GM19397 (cell line): Measurements from ENCODE around the gene MGAT3.
"Not testable (repeated sequence)": the region's sequence is repeated elsewhere in the genome, so short reads cannot be mapped to it uniquely, and the experiment has no call there.

ENCODE experiments used
- ATAC-seq: cut with Tn5 transposase; IDR thresholded peaks from one replicate; pipeline ENCODE4 v1.9.1; 2021; ENCODE audit warnings: mild to moderate bottlenecking, moderate library complexity; ENCODE audit not compliant: unreplicated experiment

Gene MGAT3, protein sequence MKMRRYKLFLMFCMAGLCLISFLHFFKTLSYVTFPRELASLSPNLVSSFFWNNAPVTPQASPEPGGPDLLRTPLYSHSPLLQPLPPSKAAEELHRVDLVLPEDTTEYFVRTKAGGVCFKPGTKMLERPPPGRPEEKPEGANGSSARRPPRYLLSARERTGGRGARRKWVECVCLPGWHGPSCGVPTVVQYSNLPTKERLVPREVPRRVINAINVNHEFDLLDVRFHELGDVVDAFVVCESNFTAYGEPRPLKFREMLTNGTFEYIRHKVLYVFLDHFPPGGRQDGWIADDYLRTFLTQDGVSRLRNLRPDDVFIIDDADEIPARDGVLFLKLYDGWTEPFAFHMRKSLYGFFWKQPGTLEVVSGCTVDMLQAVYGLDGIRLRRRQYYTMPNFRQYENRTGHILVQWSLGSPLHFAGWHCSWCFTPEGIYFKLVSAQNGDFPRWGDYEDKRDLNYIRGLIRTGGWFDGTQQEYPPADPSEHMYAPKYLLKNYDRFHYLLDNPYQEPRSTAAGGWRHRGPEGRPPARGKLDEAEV

DNA sequence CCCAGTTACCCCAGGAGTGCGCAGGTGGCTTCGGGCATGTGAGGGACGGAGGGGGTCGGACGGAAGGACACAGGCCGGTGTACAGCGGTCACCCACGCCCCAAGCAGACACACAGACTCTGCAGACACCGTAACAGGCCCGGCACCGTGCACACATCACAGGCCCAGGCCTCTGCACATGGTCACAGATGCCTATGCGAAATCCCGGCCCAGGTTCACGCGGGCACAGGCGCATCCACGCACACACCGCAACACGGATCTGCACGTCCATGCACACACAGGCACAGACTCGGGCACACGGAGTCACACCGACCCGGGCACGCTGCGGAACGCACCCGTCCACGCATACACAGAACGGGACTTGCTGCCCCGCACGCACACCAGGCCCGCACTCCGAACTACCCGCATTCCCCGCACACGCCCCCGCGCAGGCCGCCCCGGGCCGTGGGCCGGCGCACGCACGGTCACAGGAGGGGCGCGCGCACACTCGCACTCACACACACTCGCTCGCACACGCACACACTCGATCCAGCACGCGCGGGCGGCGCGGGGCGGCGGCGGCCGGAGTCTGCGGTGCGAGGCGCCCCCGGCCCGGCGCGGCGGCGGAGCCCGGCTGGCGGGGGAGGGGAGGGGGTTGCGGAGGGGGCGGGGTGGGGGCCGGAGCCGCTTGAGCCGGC, at the start of gene MGAT3:
Gene MGAT3, plus strand, starts transcription at position 491 of the 676 bp plus-strand sequence. CDS start 30,336 bp downstream, outside the sequence.
- ATAC-seq, result no peak

DNA sequence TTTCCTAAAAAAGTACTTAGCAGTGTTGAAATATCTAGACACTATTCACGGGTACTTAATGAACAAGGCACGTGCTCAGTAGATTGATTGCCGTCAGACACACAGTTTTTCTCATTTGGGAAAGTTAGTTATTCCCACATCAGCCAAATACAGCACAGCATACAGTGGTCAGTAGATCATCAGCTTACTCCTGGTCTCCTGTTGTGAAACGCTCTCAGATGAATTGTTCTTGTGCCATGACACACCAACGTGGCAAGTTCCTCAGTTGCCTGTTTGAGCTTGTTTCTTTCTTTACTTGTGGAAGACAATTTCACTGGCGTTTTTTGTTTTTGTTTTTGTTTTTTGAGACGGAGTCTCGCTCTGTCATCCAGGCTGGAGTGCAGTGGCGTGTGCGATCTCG, 48.6 kb upstream of the MGAT3 start:
- no peak for ATAC-seq

DNA sequence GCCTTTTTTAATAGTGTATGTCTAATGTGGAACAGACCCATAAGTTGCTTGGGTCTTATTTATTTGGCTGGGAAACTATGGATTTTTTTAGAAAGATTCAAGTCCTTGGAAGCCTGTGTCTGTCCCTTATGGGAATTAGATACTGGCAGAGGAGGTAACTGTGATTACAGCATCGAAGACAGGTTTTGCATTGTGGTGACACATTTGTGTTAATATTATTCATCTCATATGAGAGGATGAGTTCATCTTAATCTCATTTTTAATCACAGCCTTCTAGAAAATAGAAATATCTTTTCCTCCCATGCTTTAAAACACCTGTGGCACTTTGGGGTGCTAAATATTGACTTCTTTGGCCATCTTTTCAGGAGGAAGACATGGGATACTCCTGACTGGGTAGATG, 48.0 kb upstream of the MGAT3 start:
- ATAC-seq, result no peak

DNA sequence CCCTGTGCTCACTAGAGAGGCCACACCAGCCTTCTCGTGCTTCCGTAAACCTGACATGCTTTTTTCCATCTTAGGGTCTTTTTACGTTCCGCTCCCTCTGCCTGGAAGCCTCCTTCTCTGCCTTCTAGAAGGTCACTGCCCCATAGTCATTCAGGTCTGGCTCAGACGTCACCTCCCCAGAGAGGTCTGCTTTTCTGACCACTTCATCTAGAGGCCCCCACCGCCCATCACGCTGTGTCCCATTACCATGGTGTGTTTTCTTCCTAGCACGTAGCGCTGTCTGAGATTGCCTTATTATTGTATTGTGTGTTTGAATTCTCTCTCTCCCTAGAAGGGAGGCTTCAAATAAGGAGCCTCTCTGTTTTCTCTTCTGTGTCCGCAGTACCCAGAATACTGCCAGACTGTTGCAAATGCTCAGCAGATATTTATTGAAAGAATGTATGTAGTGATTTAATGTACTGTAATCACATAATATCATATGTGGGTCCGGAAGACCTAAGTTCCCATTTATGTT, 47.2 kb upstream of the MGAT3 start:
- ATAC-seq, result no peak

DNA sequence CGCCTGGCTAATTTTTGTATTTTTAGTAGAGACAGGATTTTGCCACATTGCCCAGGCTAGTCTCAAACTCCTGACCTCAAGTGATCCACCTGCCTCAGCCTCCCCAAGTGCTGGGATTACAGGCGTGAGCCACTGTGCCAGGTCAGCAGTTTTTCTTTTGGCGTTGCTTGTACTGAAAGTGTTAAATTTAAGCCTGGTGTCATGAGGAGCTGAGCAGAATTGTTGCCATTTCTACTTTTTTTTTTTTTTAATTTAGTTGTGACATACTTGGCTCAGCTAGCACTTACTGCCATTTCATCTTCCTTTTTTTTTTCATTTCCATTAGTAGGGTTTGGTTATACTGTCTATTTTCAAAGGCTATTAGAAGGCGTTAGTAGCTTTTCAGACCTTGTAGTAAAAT, 46.5 kb upstream of the MGAT3 start:
- no peak for ATAC-seq

DNA sequence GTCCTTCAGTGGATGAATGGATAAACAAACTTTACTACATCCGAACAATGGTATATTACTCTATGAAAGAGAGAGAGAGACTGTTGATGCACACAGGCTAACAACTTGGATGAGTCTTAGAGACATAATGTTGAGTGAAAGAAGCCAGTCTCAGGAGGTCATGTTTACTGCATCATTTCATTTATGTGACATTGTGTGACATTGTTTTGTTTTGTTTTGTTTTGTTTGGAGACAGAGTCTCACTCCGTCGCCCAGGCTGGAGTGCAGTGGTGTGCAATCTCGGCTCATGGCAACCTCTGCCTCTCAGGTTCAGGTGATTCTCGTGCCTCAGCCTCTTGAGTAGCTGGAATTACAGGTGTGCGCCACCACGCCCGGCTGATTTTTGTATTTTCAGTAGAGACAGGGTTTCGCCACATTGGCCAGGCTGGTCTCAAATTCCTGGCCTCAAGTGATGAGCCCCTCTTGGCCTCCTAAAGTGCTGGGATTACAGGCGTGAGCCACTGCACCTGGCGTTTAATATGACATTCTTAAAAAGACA, 44.9 kb upstream of the MGAT3 start:
- not testable (repeated sequence) for ATAC-seq

DNA sequence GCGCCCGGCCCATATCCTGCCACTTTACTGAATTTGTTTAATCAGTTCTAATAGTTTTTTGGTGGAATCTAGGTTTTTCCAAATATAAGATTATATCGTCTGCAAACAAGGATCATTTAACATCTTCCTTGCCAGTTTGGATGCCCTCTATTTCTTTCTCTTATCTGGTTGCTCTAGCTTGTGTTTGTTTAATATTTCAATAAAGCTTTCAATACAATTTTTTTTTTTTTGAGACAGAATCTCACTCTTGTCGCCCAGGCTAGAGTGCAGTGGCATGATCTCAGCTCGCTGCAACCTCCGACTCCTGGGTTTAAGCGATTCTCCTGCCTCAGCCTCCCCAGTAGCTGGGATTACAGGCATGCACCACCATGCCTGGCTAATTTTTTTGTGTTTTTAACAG, 43.6 kb upstream of the MGAT3 start:
- ATAC-seq, result not testable (repeated sequence)

DNA sequence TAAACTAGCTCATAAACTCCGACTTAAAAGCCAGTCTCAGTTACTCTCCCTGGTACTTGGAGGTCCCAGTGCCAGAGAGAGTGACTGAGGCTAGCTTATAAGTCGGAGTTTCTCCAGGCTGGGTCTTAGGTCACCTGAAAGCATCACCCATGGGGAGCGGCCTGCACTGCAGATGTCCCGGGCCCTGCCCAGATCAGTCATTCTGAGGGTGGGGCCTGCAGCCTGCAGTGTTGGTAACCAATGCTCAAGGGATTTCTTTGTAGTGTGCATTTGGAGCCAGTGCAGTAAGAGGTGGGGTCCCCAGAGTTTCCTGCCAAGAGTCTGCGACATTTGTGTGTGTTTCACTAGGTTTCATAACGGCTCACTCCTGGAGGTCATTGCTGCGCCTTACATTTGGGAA, 42.4 kb upstream of the MGAT3 start:
- no peak for ATAC-seq

DNA sequence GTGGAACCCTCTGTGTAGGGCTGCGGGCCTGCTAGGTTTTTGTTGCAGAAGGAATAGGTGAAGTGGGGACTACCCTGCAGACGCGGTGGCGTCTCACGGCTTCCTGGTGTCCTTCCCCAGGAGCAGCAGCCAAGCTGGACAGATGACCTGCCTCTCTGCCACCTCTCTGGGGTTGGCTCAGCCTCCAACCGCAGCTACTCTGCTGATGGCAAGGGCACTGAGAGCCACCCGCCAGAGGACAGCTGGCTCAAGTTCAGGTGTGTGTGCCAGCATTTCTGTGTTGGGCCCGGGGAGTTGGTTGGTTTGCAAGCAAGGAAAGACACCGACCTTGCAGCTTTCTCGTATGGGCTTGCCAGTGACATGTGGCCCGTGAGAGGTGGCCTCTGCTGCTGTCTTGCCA, 41.9 kb upstream of the MGAT3 start:
- no peak for ATAC-seq

DNA sequence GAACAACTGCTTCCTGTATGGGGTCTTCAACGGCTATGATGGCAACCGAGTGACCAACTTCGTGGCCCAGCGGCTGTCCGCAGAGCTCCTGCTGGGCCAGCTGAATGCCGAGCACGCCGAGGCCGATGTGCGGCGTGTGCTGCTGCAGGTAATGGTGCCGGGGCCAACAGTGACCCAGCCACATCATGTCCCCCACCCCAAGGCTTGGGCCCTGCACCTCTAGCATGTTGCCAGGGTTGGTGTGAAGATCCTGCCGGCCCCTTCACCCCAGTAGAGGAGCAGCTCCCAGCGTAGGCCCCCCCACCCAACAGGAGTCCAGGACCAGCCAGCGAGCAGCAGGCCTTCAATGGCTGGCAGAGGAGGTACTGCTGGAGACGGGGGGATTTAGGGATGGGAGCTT, 41.3 kb upstream of the MGAT3 start:
- ATAC-seq, result no peak

DNA sequence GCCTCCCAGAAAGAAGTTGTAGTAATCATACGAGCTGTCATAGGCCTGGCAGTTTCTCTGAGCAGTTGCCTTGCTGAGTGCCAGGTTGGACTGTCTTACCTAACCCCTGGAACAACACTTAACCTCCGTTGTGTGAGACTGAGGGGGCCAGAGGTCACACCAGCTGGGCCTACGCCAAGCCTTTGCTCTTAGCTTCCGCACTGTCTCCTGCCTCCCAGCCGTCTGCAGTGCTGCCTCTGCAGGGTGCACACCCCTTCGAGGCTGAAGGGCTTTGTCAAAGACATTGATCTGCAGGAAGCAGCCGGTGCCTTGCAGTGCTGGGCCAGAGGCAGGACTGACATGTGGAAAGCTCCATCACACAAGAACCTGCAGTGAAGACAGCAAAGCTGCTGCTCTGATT, 40.5 kb upstream of the MGAT3 start:
- no peak for ATAC-seq

DNA sequence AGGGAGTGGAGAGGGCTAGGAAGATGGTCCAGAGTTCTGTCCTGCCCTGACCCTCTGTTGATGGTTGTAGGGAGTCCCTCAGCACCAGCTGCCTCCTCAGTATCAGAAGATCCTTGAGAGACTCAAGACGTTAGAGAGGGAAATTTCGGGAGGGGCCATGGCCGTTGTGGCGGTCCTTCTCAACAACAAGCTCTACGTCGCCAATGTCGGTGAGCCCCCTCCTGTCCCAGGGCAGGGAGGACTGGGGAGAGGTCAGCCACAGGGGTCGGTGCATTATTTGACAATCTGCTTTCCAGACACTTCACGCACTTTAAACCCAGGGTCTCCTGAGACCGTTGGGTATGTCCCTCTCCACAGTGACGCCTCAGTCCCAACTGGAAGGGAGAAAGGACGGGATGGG, 39.2 kb upstream of the MGAT3 start:
- ATAC-seq, result no peak

DNA sequence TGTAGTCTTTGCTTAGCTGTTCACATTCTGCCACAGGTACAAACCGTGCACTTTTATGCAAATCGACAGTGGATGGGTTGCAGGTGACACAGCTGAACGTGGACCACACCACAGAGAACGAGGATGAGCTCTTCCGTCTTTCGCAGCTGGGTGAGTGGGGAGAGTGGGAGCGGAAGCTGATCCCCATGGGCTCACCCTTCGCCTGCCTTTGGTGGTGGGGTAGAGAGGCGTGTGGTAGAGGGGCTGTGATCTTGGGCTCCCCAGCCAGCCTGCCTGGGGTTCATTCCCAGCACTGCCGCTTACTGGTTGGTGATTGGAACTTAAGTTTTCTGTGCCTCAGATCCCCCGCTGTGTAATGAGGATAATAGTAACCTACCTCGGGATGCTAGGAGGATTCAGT, 38.1 kb upstream of the MGAT3 start:
- ATAC-seq, result no peak

DNA sequence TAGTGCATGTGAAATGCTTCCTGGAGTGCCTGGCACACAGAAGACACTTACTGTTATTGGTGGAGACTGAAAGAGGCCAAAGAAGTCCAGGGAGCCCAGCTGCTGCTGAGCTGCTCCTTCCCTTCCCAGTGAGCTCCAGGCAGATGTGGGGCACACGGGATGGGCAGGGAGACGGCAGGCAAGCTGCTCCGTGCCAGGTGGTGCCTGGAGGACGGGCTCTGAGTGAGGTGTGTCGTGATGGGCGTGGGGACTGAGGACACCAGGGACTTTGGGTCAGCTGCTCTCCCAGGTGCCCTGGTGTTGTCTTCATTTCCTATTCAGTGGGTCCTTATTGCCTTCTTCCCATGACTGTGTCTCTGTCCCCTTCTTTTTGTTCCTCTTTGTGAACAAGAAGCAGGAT, 37.7 kb upstream of the MGAT3 start:
- ATAC-seq, result no peak

DNA sequence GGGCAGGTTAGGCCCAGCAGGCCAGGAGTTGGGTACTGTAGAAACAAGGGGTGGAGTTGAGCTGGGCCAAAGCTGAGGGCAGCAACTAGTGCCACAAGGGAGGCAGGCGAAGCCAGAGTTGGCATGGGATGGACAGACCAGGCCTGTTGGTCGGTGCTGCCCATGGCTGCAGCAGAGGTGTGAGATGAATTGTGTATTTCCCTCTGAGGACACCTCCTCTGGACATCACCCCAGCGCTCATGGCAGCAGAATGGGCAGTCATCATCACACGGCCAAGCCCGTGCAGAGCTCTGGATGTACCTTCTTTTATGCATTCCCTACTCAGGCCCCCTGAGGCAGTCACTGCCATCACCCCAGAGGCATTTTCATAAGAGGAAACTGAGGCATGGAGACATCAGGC, 36.9 kb upstream of the MGAT3 start:
- ATAC-seq, result no peak

DNA sequence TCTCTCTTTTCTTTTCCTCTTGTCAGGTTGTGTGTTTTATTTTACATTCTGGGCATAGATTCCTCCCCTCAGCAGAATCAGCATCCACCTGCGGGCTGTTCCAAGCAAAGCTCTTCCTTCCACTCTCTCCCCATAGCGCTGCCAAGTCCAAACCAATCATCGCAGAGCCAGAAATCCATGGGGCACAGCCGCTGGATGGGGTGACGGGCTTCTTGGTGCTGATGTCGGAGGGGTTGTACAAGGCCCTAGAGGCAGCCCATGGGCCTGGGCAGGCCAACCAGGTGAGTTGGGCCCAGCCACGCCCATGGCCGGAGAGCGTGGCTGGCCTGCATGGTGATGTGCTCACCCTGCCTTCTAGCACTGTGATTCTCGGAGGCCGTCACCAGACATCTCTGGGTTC, 35.1 kb upstream of the MGAT3 start:
- no peak for ATAC-seq

DNA sequence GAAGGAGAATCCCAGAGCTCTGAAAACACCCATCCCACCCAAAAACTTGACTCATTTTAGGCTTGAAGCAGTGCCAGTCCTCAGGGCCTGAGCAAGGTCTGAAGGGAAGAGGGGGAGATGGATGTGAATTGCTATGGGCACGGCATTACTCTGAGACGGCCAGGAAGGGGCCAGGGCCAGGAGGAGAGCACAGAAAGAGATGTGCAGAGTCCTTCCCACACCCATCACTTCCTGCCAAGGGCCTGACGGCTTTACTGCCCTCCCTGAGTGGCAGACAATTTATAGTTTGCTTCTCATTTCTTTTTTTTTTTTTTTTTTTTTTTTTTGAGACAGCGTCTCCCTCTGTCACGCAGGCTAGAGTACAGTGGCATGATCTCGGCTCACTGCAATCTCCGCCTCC, 34.7 kb upstream of the MGAT3 start:
- ATAC-seq, result no peak

DNA sequence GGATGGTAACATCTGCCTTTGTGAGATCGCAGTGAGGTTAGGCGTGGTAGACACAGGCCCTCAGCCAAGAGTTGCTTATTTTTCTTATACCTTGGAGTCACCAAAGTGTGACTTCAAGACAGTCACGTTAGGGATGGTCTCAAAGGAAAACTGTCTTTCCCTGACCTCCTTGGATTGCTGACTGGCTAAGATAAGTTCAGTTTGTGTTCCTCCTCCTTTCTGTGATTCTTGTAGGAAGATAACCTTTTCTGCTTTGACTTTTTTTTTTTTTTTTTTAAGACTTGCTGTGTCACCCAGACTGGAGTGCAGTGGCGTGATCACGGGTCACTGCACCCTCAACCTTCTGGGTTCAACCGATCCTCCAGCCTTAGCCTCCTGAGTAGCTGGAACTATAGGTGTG, 34.1 kb upstream of the MGAT3 start:
- ATAC-seq, result no peak

DNA sequence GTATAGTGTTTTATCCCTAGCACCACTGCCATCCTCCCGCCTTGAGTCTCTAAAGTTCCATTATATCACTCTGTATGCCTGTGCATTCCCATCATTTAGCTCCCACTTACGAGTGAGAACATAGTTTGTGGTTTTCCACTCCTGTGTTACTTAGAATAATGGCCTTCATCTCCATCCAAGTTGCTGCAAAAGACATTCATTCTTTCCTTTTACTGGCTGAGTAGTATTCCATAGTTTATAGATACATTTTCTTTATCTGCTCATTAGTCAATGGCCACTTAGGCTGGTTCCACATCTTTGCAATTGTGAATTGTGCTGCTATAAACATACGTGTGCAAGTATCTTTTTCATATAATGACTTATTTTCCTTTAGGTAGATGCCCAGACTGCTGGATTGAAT, 32.8 kb upstream of the MGAT3 start:
- ATAC-seq, result no peak

DNA sequence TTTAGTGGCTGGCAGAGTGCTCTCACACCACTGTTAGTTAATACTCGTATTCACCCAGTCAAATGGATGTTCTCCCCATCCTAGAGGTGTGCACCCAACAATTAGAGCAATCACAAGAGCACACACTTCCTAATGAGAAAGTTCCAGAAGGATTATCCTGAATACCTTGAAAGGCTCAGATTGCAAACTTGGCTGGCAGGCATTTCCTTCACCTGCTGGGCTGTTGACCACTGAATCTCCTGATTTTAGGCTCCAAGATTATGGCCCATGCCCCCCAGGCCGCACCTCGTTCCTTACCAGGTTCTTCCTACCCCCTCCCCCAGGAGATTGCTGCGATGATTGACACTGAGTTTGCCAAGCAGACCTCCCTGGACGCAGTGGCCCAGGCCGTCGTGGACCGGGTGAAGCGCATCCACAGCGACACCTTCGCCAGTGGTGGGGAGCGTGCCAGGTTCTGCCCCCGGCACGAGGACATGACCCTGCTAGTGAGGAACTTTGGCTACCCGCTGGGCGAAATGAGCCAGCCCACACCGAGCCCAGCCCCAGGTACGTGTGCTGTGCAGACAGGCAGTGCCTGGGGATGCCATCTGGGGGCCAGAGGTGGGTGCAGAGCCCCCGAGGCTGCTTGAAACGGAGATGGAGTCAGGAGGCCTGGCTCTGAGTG, 30.3 kb upstream of the MGAT3 start:
- no peak for ATAC-seq
